NB4 (cell line): ENCODE data around the gene TSHZ2.

Source experiments
- DNase-seq: peaks from one replicate; pipeline ENCODE4 v3.0.0; 2010; ENCODE audit warnings: low read depth
- H3K4me3 ChIP-seq: one replicate; pipeline ENCODE4 v1.5.1; 2011; ENCODE audit warnings: mild to moderate bottlenecking, low read depth, low read length, moderate library complexity
- CTCF ChIP-seq: IDR thresholded peaks from one replicate; pipeline ENCODE4 v1.5.1; 2012; ENCODE audit warnings: low read depth, low read length
- MYC ChIP-seq: IDR thresholded peaks from 2 replicates; pipeline ENCODE4 v1.6.1; 2011; ENCODE audit warnings: low read depth, low read length
- POLR2A ChIP-seq: IDR thresholded peaks from 2 replicates; pipeline ENCODE4 v1.6.1; 2011; ENCODE audit warnings: mild to moderate bottlenecking; ENCODE audit not compliant: insufficient read length; ENCODE audit errors: extremely low read depth
- TF ChIP-seq, protein P1 (sequence below): IDR thresholded peaks from 2 replicates; pipeline ENCODE4 v1.6.1; 2011; ENCODE audit warnings: low read depth, low read length

TSHZ2 gene

GRCh38 chr20:53076668-53077067, 104.5 kb downstream of the TSHZ2 start:
- no peak for DNase-seq
- H3K4me3 ChIP-seq = no peak overlapping the region
- no peak for TF ChIP-seq POLR2A
- TF ChIP-seq, protein P1, sequence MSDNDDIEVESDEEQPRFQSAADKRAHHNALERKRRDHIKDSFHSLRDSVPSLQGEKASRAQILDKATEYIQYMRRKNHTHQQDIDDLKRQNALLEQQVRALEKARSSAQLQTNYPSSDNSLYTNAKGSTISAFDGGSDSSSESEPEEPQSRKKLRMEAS = no peak
- no peak for TF ChIP-seq CTCF
- no peak for TF ChIP-seq MYC

DNA sequence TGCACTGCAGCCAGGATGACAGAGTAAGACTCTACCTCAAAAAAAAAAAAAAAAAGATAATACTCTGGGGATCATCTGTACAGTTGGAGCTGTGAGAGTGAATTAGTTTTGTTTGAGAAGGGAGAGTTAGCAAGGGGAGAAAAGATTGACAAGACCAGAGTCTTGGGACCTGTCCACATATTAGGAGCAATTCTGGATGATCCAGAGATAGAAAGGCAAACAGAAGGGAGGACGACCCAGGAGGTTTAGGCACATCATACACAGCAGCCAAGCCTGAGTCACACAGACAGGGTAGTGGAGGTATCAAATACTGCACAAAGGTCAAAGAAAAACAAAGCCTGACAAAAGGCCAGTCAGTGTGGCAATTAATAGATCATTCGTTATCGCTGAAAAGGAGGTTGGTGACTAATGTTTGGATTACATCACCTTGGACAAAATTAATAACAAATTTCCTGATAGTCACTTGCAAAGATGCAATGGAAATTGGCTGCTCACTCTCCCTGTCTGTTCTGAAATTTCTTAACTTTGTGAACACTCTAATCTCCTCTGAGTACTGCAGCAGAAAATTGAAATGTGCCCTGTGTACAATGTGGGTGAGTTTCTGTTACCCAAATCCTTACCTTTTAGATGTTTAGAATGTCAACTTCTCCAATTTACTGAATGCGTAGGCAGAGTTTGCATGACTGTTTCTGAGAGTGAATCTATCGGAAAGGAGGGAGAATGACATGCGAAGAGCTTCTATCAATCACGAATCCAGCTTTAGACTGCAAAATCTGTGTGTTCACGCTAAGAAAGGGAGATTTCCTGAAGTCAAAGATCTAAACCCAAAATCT, 105.4 kb downstream of the TSHZ2 start:
- no peak overlapping the region for H3K4me3 ChIP-seq
- no peak for DNase-seq
- TF ChIP-seq POLR2A (no peak), MYC (no peak), CTCF (no peak)
- TF ChIP-seq, protein P1 = no peak

DNA sequence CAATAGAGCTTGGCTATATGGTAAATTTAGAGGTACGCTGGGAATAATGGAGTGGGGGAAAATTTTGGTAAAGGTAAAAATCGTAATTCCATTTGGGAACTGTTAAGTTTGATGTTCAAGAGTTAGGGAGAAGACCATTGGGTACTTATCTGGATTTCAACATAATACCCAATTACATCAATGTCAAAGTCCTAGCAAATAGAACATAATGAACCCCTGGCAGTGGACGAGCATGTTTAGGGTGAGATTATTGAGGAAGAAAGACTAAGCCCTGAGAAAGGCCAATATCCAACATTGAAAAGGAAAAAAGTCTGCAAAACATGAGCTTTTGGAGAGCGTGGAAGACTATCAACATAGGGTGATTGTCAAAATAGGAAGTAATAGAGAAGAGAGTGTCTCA, 106.6 kb downstream of the TSHZ2 start:
- no peak overlapping the region for H3K4me3 ChIP-seq
- TF ChIP-seq CTCF (no peak), MYC (no peak), POLR2A (no peak)
- TF ChIP-seq, protein P1 = no peak

GRCh38 chr20:53079261-53079691, 107.1 kb downstream of the TSHZ2 start:
- no peak for DNase-seq
- TF ChIP-seq, protein P1 = no peak
- TF ChIP-seq CTCF = no peak
- no peak for TF ChIP-seq POLR2A
- no peak for TF ChIP-seq MYC
- H3K4me3 ChIP-seq = no peak overlapping the region

More for the DNA sequence above, 106.6 kb downstream of the TSHZ2 start:
- no peak for DNase-seq

DNA sequence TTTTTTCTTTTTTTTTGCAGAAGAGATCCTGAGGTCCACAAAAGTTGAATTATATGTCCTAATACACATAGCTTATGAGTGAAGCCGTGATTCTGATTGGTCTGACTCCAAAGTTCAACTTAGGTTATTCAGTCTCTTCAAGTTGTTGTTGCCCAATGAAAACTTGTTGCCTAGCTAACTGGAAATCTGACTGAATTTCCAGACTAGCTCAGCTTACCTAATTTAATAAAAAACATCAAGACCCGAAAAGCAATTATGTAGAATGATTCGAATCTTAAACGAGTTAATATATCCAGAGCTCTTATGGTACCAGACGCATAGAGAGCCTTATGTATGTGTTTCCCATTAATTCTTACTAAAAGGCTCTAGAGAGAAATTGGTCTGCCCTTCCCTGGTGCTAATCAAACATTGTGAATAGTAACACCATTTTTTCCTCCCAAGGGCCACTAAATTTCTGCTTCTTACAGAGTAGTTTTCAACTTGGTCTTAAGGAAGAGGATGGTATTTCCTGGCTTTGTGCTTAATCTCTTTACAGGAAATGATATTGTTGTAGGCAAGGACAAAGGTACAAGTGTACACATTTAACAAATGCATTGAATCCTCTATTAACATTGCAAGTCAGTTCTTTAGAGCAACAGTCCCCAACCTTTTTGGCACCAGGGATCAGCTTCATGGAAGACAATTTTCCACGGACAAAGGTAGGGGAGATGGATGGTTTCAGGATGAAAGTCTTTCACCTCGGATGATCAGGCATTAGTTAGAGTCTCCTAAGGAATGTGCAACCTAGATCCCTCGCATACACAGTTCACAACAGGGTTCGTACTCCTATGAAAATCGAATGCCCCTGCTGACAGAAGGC, 107.9 kb downstream of the TSHZ2 start:
- TF ChIP-seq, protein P1 = no peak
- no peak for TF ChIP-seq MYC
- DNase-seq = no peak
- no peak overlapping the region for H3K4me3 ChIP-seq

DNA sequence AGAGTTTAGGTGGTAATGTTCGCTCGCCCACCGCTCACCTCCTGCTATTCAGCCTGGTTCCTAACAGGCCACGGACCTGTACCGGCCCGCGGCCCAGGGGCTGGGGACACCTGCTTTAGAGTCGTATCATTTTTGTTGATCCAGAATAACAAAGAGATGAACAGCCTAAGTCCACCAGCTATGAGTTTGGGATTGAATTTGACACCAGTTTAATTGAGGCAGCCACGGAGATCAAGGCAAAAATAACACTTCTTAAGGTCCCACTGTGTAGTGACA, 108.5 kb downstream of the TSHZ2 start:
- TF ChIP-seq CTCF (no peak), MYC (no peak), POLR2A (no peak)
- TF ChIP-seq, protein P1 = no peak
- no peak for DNase-seq
- no peak overlapping the region for H3K4me3 ChIP-seq
